Ishikawa (cell line): ENCODE results near the gene CACNB4.

Experiments used
- CEBPB ChIP-seq: IDR thresholded peaks from 2 replicates; pipeline ENCODE4 v1.6.1; 2012
- CREB1 ChIP-seq: IDR thresholded peaks from 2 replicates; pipeline ENCODE4 v1.6.1; 2012; ENCODE audit warnings: low read depth
- EP300 ChIP-seq: IDR thresholded peaks from 2 replicates; pipeline ENCODE4 v1.6.1; 2012; ENCODE audit warnings: borderline replicate concordance
- FOXM1 ChIP-seq: IDR thresholded peaks from 2 replicates; pipeline ENCODE4 v1.6.1; 2012; ENCODE audit warnings: low read depth, borderline replicate concordance
- RAD21 ChIP-seq: IDR thresholded peaks from 2 replicates; pipeline ENCODE4 v1.6.1; 2012; ENCODE audit warnings: low read depth
- TAF1 ChIP-seq: IDR thresholded peaks from 2 replicates; pipeline ENCODE4 v1.6.1; 2012; ENCODE audit warnings: low read depth, mild to moderate bottlenecking
- TCF12 ChIP-seq: IDR thresholded peaks from 2 replicates; pipeline ENCODE4 v1.6.1; 2012; ENCODE audit warnings: low read depth
- YY1 ChIP-seq: IDR thresholded peaks from 2 replicates; pipeline ENCODE4 v1.6.1; 2012; ENCODE audit warnings: low read depth
- ZBTB7A ChIP-seq: IDR thresholded peaks from 2 replicates; pipeline ENCODE4 v1.6.1; 2012; ENCODE audit warnings: low read depth
- TF ChIP-seq, protein P1 (sequence below): IDR thresholded peaks from 2 replicates; pipeline ENCODE4 v1.6.1; 2012
- TF ChIP-seq, protein P2 (sequence below): IDR thresholded peaks from 2 replicates; pipeline ENCODE4 v1.6.1; 2012; ENCODE audit warnings: low read depth, mild to moderate bottlenecking

DNA sequence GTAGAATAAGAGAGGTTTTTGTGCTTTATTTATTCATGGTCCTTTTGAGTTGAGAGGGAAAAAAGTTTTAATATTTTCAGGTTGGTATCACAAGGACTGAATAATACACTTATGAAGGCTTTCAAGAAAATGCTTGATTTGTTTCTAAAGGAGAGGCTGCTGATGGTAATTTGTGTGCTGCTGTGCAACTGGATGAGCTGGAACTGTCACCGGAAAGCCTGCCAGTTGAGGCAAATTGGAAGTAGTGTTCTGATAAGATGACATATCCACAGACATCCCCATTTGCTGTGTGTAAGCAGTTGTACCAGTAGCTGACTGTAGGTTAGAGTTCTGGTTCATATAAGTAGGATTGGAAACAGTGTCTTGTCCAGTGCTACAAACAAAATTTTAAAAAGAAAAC lies 21.6 kb upstream of the CACNB4 start:
- TF ChIP-seq, protein P1, sequence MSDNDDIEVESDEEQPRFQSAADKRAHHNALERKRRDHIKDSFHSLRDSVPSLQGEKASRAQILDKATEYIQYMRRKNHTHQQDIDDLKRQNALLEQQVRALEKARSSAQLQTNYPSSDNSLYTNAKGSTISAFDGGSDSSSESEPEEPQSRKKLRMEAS, result no peak
- TF ChIP-seq CREB1 (no peak), ZBTB7A (no peak), EP300 (no peak), YY1 (no peak), RAD21 (no peak), TAF1 (no peak), CEBPB (no peak), FOXM1 (no peak), TCF12 (no peak)
- TF ChIP-seq, protein P2, sequence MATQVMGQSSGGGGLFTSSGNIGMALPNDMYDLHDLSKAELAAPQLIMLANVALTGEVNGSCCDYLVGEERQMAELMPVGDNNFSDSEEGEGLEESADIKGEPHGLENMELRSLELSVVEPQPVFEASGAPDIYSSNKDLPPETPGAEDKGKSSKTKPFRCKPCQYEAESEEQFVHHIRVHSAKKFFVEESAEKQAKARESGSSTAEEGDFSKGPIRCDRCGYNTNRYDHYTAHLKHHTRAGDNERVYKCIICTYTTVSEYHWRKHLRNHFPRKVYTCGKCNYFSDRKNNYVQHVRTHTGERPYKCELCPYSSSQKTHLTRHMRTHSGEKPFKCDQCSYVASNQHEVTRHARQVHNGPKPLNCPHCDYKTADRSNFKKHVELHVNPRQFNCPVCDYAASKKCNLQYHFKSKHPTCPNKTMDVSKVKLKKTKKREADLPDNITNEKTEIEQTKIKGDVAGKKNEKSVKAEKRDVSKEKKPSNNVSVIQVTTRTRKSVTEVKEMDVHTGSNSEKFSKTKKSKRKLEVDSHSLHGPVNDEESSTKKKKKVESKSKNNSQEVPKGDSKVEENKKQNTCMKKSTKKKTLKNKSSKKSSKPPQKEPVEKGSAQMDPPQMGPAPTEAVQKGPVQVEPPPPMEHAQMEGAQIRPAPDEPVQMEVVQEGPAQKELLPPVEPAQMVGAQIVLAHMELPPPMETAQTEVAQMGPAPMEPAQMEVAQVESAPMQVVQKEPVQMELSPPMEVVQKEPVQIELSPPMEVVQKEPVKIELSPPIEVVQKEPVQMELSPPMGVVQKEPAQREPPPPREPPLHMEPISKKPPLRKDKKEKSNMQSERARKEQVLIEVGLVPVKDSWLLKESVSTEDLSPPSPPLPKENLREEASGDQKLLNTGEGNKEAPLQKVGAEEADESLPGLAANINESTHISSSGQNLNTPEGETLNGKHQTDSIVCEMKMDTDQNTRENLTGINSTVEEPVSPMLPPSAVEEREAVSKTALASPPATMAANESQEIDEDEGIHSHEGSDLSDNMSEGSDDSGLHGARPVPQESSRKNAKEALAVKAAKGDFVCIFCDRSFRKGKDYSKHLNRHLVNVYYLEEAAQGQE, result no peak
